Measurements from ENCODE around the gene SARDH. TPM values are rescaled to one million over a fixed set of nuclear protein-coding genes. Genes with fewer than 3 reads are reported as not detected.

The SARDH gene
- total and polyA plus RNA-seq, 2 donors (not counting 1 experiment from before 2014, with no cell fraction given) = 0.03 to 0.07 TPM

GRCh38 chr9:133725886-133726285 lies 12.3 kb downstream of the SARDH start:
- DNase-seq = no peak
- no peak for TF ChIP-seq CTCF (IDR thresholded peaks at IDR 0.05)
- Histone ChIP-seq H3K4me1 (ENCODE audit: control insufficient read depth in 2 of 2, insufficient read depth in 2 of 2, low read length in 2 of 2) (no peaks in the 10 kb centered on the region), H4K20me1 (ENCODE audit: control insufficient read depth, insufficient read depth, low read length, poor library complexity, severe bottlenecking) (no peaks in the 10 kb centered on the region), H3K9ac (ENCODE audit: low read length) (no peak overlapping the region), H3K9me3 (ENCODE audit: control extremely low read depth in 1 of 3, control insufficient read depth in 2 of 3, insufficient read depth in 1 of 3, low read length in 2 of 3) (peaks cover 0 to 3% (median 0%) of the 10 kb centered on the region in 3 donors), H2AFZ (ENCODE audit: insufficient read depth, low read depth, low read length, poor library complexity, severe bottlenecking) (no peak overlapping the region), H3K36me3 (replicated peaks in 1 of 2; ENCODE audit: control extremely low read depth in 1 of 2, control insufficient read depth in 1 of 2, extremely low read depth in 1 of 2, insufficient read depth in 2 of 2, low read length in 1 of 2) (no peaks in the 10 kb centered on the region), H3K27me3 (replicated peaks in 1 of 4; ENCODE audit: control extremely low read depth in 1 of 4, control insufficient read depth in 3 of 4, insufficient read depth in 4 of 4, low read length in 3 of 4) (peaks cover 0 to 31% (median 8%) of the 10 kb centered on the region in 4 experiments), H3K4me3 (ENCODE audit: control extremely low read depth in 1 of 5, extremely low read depth in 1 of 5, insufficient read depth in 1 of 5, low read depth in 2 of 5, low read length in 4 of 5) (no peak overlapping the region), H3K79me2 (ENCODE audit: control insufficient read depth, insufficient read depth, low read length) (no peaks in the 10 kb centered on the region), H3K4me2 (replicated peaks; ENCODE audit: low read depth, low read length, poor library complexity, severe bottlenecking) (no peak overlapping the region), H3K27ac (ENCODE audit: low read length in 2 of 2) (no peak overlapping the region)
- no peak overlapping the region for H3K4me3 Mint-ChIP-seq
- intact Hi-C loops (cut with micrococcal nuclease) = loop anchor here (5.0 kb wide), 1 partner anchor 194 kb away; the partner anchor contains the start of gene ADAMTSL2
- POLR2A ChIA-PET = no interaction called here
- CTCF ChIA-PET = interaction anchor here (1.9 to 3.2 kb wide), 3 partner anchors 16 to 538 kb away, joined by 5 to 13 read pairs (median 8); no protein-coding TSS in a partner anchor
- peaks cover 7% of the 10 kb centered on the region for H3K4me1 Mint-ChIP-seq
- no peak for ATAC-seq (ENCODE audit: low read depth)
- H3K27ac Mint-ChIP-seq = no peak overlapping the region
- H3K27me3 Mint-ChIP-seq = peaks cover 41% of the 10 kb centered on the region
- H3K9me3 Mint-ChIP-seq (ENCODE audit: insufficient read depth) = no peaks in the 10 kb centered on the region
- 73% methylated on average over 4 of the region's 7 CpGs for WGBS (ENCODE audit: insufficient coverage)

GRCh38 chr9:133718563-133719315 lies 19.4 kb downstream of the SARDH start:
- H3K27me3 ChIP-seq (replicated peaks in 1 of 4; ENCODE audit: control extremely low read depth in 1 of 4, control insufficient read depth in 3 of 4, insufficient read depth in 4 of 4, low read length in 3 of 4) = peaks cover 0 to 17% (median 0%) of the 10 kb centered on the region in 4 experiments
- ATAC-seq (ENCODE audit: low read depth) (no peak), DNase-seq (no peak)
- peaks cover 50% of the 10 kb centered on the region for H3K27me3 Mint-ChIP-seq
- H2AFZ ChIP-seq (ENCODE audit: insufficient read depth, low read depth, low read length, poor library complexity, severe bottlenecking) = no peak overlapping the region
- H3K27ac ChIP-seq (ENCODE audit: low read length in 2 of 2) = no peak overlapping the region
- no peak overlapping the region for H3K9ac ChIP-seq (ENCODE audit: low read length)
- no peaks in the 10 kb centered on the region for H3K4me1 Mint-ChIP-seq
- no peak overlapping the region for H3K4me3 Mint-ChIP-seq
- no peaks in the 10 kb centered on the region for H3K4me1 ChIP-seq (ENCODE audit: control insufficient read depth in 2 of 2, insufficient read depth in 2 of 2, low read length in 2 of 2)
- no peak overlapping the region for H3K4me2 ChIP-seq (replicated peaks; ENCODE audit: low read depth, low read length, poor library complexity, severe bottlenecking)
- POLR2A ChIA-PET = no interaction called here
- H3K27ac Mint-ChIP-seq = no peak overlapping the region
- CTCF ChIA-PET = no interaction called here
- peaks cover 0 to 10% (median 0%) of the 10 kb centered on the region in 3 donors for H3K9me3 ChIP-seq (ENCODE audit: control extremely low read depth in 1 of 3, control insufficient read depth in 2 of 3, insufficient read depth in 1 of 3, low read length in 2 of 3)
- WGBS (ENCODE audit: insufficient coverage) = 93% methylated on average over 10 of the region's 15 CpGs
- no peak for TF ChIP-seq EZH2 (IDR thresholded peaks at IDR 0.05; ENCODE audit: borderline replicate concordance, insufficient read depth, low read depth, low read length, poor library complexity, severe bottlenecking)
- no peak overlapping the region for H3K4me3 ChIP-seq (ENCODE audit: control extremely low read depth in 1 of 5, extremely low read depth in 1 of 5, insufficient read depth in 1 of 5, low read depth in 2 of 5, low read length in 4 of 5)
- H3K36me3 ChIP-seq (replicated peaks in 1 of 2; ENCODE audit: control extremely low read depth in 1 of 2, control insufficient read depth in 1 of 2, extremely low read depth in 1 of 2, insufficient read depth in 2 of 2, low read length in 1 of 2) = no peaks in the 10 kb centered on the region
- intact Hi-C loops (cut with micrococcal nuclease) = no loop called here
- peaks cover 3% of the 10 kb centered on the region for H3K9me3 Mint-ChIP-seq (ENCODE audit: insufficient read depth)
- no peaks in the 10 kb centered on the region for H3K79me2 ChIP-seq (ENCODE audit: control insufficient read depth, insufficient read depth, low read length)
- H4K20me1 ChIP-seq (ENCODE audit: control insufficient read depth, insufficient read depth, low read length, poor library complexity, severe bottlenecking) = no peaks in the 10 kb centered on the region
